PC-3 (cell line): ENCODE results near the gene RBMS3. TPM values are rescaled to one million over a fixed set of nuclear protein-coding genes. Genes with fewer than 3 reads are reported as not detected.

ENCODE experiments used
- ATAC-seq: fragments of 200-7000 bp; cut with Tn5 transposase; 2 replicates; pipeline ENCODE4 v1.9.1; 2020; ENCODE audit warnings: mild to moderate bottlenecking, moderate library complexity
- BruUV-seq: library from RNA; stranded (reverse); fragments of 400-500 nt; replicated peaks from 2 replicates; lab custom pipeline; 2021; lab: Mats Ljungman, UMichigan
- CTCF ChIA-PET: fragments of 300-600 bp; sonication (Branson Sonifier 250); formaldehyde crosslinking; loops from one replicate; lab custom pipeline; 2022; ENCODE audit warnings: antibody characterized with exemption; lab: Charles Lee
- POLR2A ChIA-PET: fragments of 300-600 bp; sonication (Branson Sonifier 250); formaldehyde crosslinking; loops from one replicate; lab custom pipeline; 2022; ENCODE audit warnings: antibody characterized with exemption; ENCODE audit not compliant: unreplicated experiment; lab: Charles Lee
- DNase-seq: peaks from one replicate; pipeline ENCODE4 v3.0.0-alpha.2; 2015
- H2AFZ ChIP-seq: fragments of 300-600 bp; sonication (generic); 2 replicates; pipeline ENCODE4 v1.6.0; 2016; ENCODE audit warnings: antibody characterized with exemption, low read length
- H3F3A ChIP-seq: fragments of 300-600 bp; sonication (generic); one replicate; pipeline ENCODE4 v1.6.0; 2017; ENCODE audit warnings: antibody characterized with exemption, low read length, control low read depth, mild to moderate bottlenecking; ENCODE audit not compliant: unreplicated experiment
- H3K27ac ChIP-seq: fragments of 300-600 bp; sonication (generic); 2 replicates; pipeline ENCODE4 v1.5.1; 2016; ENCODE audit warnings: mild to moderate bottlenecking, low read length
- H3K27me3 ChIP-seq: fragments of 300-600 bp; sonication (generic); 2 replicates; pipeline ENCODE4 v1.6.1; 2016; ENCODE audit warnings: low read length, mixed read lengths
- H3K36me3 ChIP-seq: fragments of 300-600 bp; sonication (generic); 2 replicates; pipeline ENCODE4 v1.6.1; 2016; ENCODE audit warnings: low read depth, mixed run types, low read length, mixed read lengths
- H3K4me1 ChIP-seq: fragments of 300-600 bp; sonication (generic); 2 replicates; pipeline ENCODE4 v1.5.1; 2016; ENCODE audit warnings: low read length; ENCODE audit not compliant: insufficient read depth
- H3K4me2 ChIP-seq: fragments of 300-600 bp; sonication (generic); 2 replicates; pipeline ENCODE4 v1.6.0; 2016; ENCODE audit warnings: low read length
- H3K4me3 ChIP-seq: fragments of 300-600 bp; sonication (generic); 2 replicates; pipeline ENCODE4 v1.5.1; 2016; ENCODE audit warnings: mild to moderate bottlenecking, low read length, mixed read lengths
- H3K79me2 ChIP-seq: fragments of 300-600 bp; sonication (generic); 2 replicates; pipeline ENCODE4 v1.6.1; 2017; ENCODE audit warnings: low read length, mixed read lengths
- H3K9ac ChIP-seq: fragments of 300-600 bp; sonication (generic); 2 replicates; pipeline ENCODE4 v1.6.0; 2016; ENCODE audit warnings: mild to moderate bottlenecking, low read length
- H3K9me2 ChIP-seq: fragments of 300-600 bp; sonication (generic); replicated peaks from 2 replicates; pipeline ENCODE4 v1.6.1; 2016; ENCODE audit warnings: mixed run types, low read length, mixed read lengths
- H3K9me3 ChIP-seq: fragments of 300-600 bp; sonication (generic); 2 replicates; pipeline ENCODE4 v1.6.1; 2016; ENCODE audit warnings: low read length, mixed read lengths
- H4K20me1 ChIP-seq: fragments of 300-600 bp; sonication (generic); 2 replicates; pipeline ENCODE4 v1.6.1; 2016; ENCODE audit warnings: low read length, mixed read lengths
- EZH2 ChIP-seq: fragments of 300-600 bp; sonication (generic); IDR thresholded peaks from one replicate; pipeline ENCODE4 v1.6.1; 2017; ENCODE audit warnings: antibody characterized with exemption, mild to moderate bottlenecking, low read length; ENCODE audit not compliant: unreplicated experiment
- EZH2phosphoT487 ChIP-seq: fragments of 300-600 bp; sonication (generic); IDR thresholded peaks from 2 replicates; pipeline ENCODE4 v1.6.1; 2018; ENCODE audit warnings: mild to moderate bottlenecking, antibody characterized with exemption, low read length, borderline replicate concordance
- intact Hi-C: fragments of 100-400 bp; cut with micrococcal nuclease; formaldehyde crosslinking; loops from 2 replicates; pipeline ENCODE4 v1.9.0; 2023
- total RNA-seq: library from RNA; depleted of rRNA; stranded (reverse); fragments of >200 nt; gene quantifications from 2 replicates; pipeline ENCODE4 v1.2.3, GENCODE V29; 2014
- TF ChIP-seq, protein P1 (sequence below): fragments of 300-600 bp; sonication (generic); conservative IDR thresholded peaks from 2 replicates; pipeline ENCODE4 v1.5.1; 2017; ENCODE audit warnings: antibody characterized with exemption, low read depth, mild to moderate bottlenecking, low read length

Gene RBMS3
- total RNA-seq, 1 experiment from 2014 or later = 5.4 TPM

DNA sequence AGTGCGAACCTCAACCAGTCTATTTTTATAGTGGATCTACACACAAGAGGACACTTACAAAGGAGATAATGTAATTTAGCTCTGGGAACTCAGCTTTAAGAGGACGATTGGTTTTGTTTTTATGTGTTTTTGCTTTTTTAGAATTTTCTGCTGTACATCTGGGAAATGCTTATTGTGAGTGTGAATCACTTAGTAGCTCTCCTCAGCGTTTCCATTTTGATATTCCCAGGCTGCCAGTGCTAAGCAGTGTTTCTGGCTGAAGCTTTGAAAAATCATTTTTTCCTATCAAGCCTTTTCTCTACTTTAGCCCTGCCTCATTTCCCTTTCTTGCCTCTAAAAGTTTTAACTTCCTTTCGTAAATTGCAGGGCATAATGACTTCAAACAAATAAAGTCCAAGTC, 117.9 kb downstream of the RBMS3 start:
- no peaks in the 10 kb centered on the region for H4K20me1 ChIP-seq
- no peaks in the 10 kb centered on the region for H3K9me3 ChIP-seq
- no peak overlapping the region for H2AFZ ChIP-seq
- DNase-seq = no peak
- no peak overlapping the region for H3K9ac ChIP-seq
- no peaks in the 10 kb centered on the region for H3K36me3 ChIP-seq
- H3K9me2 ChIP-seq = no peaks in the 10 kb centered on the region
- ChIA-PET CTCF (no interaction called here), POLR2A (no interaction called here)
- H3K79me2 ChIP-seq = no peaks in the 10 kb centered on the region
- no peak overlapping the region for H3K27ac ChIP-seq
- H3K4me1 ChIP-seq = no peaks in the 10 kb centered on the region
- no peak overlapping the region for H3K4me2 ChIP-seq
- no peaks in the 10 kb centered on the region for H3K27me3 ChIP-seq
- intact Hi-C loops = no loop called here
- TF ChIP-seq, protein P1, sequence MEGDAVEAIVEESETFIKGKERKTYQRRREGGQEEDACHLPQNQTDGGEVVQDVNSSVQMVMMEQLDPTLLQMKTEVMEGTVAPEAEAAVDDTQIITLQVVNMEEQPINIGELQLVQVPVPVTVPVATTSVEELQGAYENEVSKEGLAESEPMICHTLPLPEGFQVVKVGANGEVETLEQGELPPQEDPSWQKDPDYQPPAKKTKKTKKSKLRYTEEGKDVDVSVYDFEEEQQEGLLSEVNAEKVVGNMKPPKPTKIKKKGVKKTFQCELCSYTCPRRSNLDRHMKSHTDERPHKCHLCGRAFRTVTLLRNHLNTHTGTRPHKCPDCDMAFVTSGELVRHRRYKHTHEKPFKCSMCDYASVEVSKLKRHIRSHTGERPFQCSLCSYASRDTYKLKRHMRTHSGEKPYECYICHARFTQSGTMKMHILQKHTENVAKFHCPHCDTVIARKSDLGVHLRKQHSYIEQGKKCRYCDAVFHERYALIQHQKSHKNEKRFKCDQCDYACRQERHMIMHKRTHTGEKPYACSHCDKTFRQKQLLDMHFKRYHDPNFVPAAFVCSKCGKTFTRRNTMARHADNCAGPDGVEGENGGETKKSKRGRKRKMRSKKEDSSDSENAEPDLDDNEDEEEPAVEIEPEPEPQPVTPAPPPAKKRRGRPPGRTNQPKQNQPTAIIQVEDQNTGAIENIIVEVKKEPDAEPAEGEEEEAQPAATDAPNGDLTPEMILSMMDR = no peak
- no peak for TF ChIP-seq EZH2phosphoT487
- H3F3A ChIP-seq = no peaks in the 10 kb centered on the region
- BruUV-seq = no TSS peak
- no peak for ATAC-seq
- H3K4me3 ChIP-seq = no peak overlapping the region

GRCh38 chr3:29406291-29406832, 125.5 kb downstream of the RBMS3 start:
- Histone ChIP-seq H3K4me2 (no peak overlapping the region), H3K27ac (no peak overlapping the region), H3K79me2 (no peaks in the 10 kb centered on the region), H3K9ac (no peak overlapping the region), H3K27me3 (no peaks in the 10 kb centered on the region), H2AFZ (no peak overlapping the region), H4K20me1 (no peaks in the 10 kb centered on the region), H3K36me3 (no peaks in the 10 kb centered on the region), H3K4me1 (no peaks in the 10 kb centered on the region), H3K4me3 (no peak overlapping the region), H3F3A (no peaks in the 10 kb centered on the region), H3K9me2 (no peaks in the 10 kb centered on the region), H3K9me3 (no peaks in the 10 kb centered on the region)
- CTCF ChIA-PET = no interaction called here
- no TSS peak for BruUV-seq
- TF ChIP-seq, protein P1 = no peak
- TF ChIP-seq EZH2phosphoT487 = no peak
- TF ChIP-seq EZH2 = no peak
- intact Hi-C loops = loop anchor here (10.0 kb wide), 1 partner anchor 492 kb away; no protein-coding TSS in a partner anchor
- ATAC-seq = no peak
- DNase-seq = no peak
- POLR2A ChIA-PET = no interaction called here

DNA sequence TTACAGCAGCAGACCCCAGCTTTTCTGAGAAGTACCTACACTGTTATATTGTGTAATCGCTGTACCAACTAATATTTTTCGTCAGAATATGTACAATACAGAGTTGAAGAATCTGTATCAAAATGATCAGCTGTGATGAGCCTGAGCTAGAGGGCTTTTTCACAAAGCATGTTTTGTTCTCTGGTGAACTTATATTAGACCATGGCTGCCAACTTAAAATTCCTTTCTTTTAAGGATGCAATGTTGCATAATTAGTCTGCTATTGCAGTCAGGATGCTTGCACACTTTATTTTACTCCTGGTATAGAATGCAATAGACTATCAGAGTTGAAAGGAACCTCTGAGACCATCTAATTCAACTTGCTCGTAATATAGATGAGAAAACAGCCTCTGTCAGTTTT, 127.8 kb downstream of the RBMS3 start:
- Histone ChIP-seq H2AFZ (no peak overlapping the region), H3K4me3 (no peak overlapping the region), H3K79me2 (no peaks in the 10 kb centered on the region), H3K36me3 (no peaks in the 10 kb centered on the region), H3K9ac (no peak overlapping the region), H4K20me1 (no peaks in the 10 kb centered on the region), H3K27me3 (no peaks in the 10 kb centered on the region), H3K9me2 (no peaks in the 10 kb centered on the region), H3K4me1 (no peaks in the 10 kb centered on the region), H3F3A (no peaks in the 10 kb centered on the region), H3K9me3 (no peaks in the 10 kb centered on the region), H3K4me2 (no peak overlapping the region), H3K27ac (no peak overlapping the region)
- ChIA-PET POLR2A (no interaction called here), CTCF (no interaction called here)
- TF ChIP-seq EZH2phosphoT487 (no peak), EZH2 (no peak)
- TF ChIP-seq, protein P1 = no peak
- intact Hi-C loops = loop anchor here (10.0 kb wide), 1 partner anchor 494 kb away; no protein-coding TSS in a partner anchor
- no peak for DNase-seq
- BruUV-seq = no TSS peak
- no peak for ATAC-seq
